HL-60 (cell line): ENCODE results near the gene SLC2A13.

Experiments
- DNase-seq, 2 experiments: peaks; one replicate each; pipeline ENCODE4 v3.0.0-alpha.2; 2010 to 2020; ENCODE audit warnings: low read depth in 1 of 2, low spot score in 1 of 2
- H3K27ac ChIP-seq: fragments of 250-450 bp; sonication (Bioruptor Pico); replicated peaks from 2 replicates; pipeline ENCODE4 v1.5.1; 2020; ENCODE audit warnings: mild to moderate bottlenecking, moderate library complexity
- H3K27me3 ChIP-seq: fragments of 250-450 bp; sonication (Bioruptor Pico); 2 replicates; pipeline ENCODE4 v1.5.1; 2021; ENCODE audit warnings: mild to moderate bottlenecking, moderate library complexity; ENCODE audit not compliant: insufficient read depth, poor library complexity, severe bottlenecking
- H3K4me3 ChIP-seq: replicated peaks from 2 replicates; pipeline ENCODE4 v1.5.1; 2011; ENCODE audit warnings: mild to moderate bottlenecking, control low read depth, low read length; ENCODE audit not compliant: insufficient read depth
- CTCF ChIP-seq: IDR thresholded peaks from one replicate; pipeline ENCODE4 v1.5.1; 2011; ENCODE audit warnings: low read length, control low read depth, inconsistent platforms; ENCODE audit not compliant: insufficient read depth
- GABPA ChIP-seq: IDR thresholded peaks from 2 replicates; pipeline ENCODE4 v1.6.1; 2012; ENCODE audit warnings: low read depth
- POLR2AphosphoS5 ChIP-seq: IDR thresholded peaks from 2 replicates; pipeline ENCODE4 v1.6.1; 2012; ENCODE audit warnings: low read depth
- REST ChIP-seq: IDR thresholded peaks from 2 replicates; pipeline ENCODE4 v1.6.1; 2012; ENCODE audit warnings: low read depth; ENCODE audit not compliant: insufficient replicate concordance
- SPI1 ChIP-seq: IDR thresholded peaks from 2 replicates; pipeline ENCODE4 v1.6.1; 2012; ENCODE audit warnings: low read depth, mild to moderate bottlenecking, borderline replicate concordance

The SLC2A13 gene

GRCh38 chr12:40058721-40059190, 47.1 kb downstream of the SLC2A13 start:
- TF ChIP-seq CTCF = no peak
- TF ChIP-seq GABPA = no peak
- no peak for TF ChIP-seq SPI1
- no peak for TF ChIP-seq REST
- no peak for TF ChIP-seq POLR2AphosphoS5
- H3K27me3 ChIP-seq = no peaks in the 10 kb centered on the region
- DNase-seq = no peak
- no peak overlapping the region for H3K4me3 ChIP-seq
- H3K27ac ChIP-seq = no peak overlapping the region

GRCh38 chr12:40056373-40056772, 49.5 kb downstream of the SLC2A13 start:
- Histone ChIP-seq H3K27me3 (no peaks in the 10 kb centered on the region), H3K4me3 (no peak overlapping the region), H3K27ac (no peak overlapping the region)
- DNase-seq = no peak
- TF ChIP-seq GABPA (no peak), POLR2AphosphoS5 (no peak), CTCF (no peak), REST (no peak), SPI1 (no peak)

GRCh38 chr12:40055776-40056175, 50.1 kb downstream of the SLC2A13 start:
- Histone ChIP-seq H3K27me3 (no peaks in the 10 kb centered on the region), H3K4me3 (no peak overlapping the region), H3K27ac (no peak overlapping the region)
- no peak for DNase-seq
- TF ChIP-seq POLR2AphosphoS5 (no peak), CTCF (no peak)

- TF ChIP-seq REST = no peak
- no peak for TF ChIP-seq CTCF
- TF ChIP-seq POLR2AphosphoS5 = no peak
- no peak for TF ChIP-seq SPI1
- no peak for TF ChIP-seq GABPA
- no peak for DNase-seq
- Histone ChIP-seq H3K27me3 (no peaks in the 10 kb centered on the region), H3K27ac (no peak overlapping the region), H3K4me3 (no peak overlapping the region)
Observed at GRCh38 chr12:40055228-40055579, 50.7 kb downstream of the SLC2A13 start.
